AG04450 (cell line): ENCODE data around the gene CEP20. TPM values are rescaled to one million over a fixed set of nuclear protein-coding genes. Genes with fewer than 3 reads are reported as not detected.

ENCODE experiments used
- CTCF ChIA-PET: fragments of 300-600, 350-600 bp; formaldehyde crosslinking; extraction: SDS; loops from one replicate; lab custom pipeline; 2022; ENCODE audit warnings: antibody characterized with exemption, inconsistent platforms; lab: Charles Lee
- POLR2A ChIA-PET: fragments of 350-600 bp; formaldehyde crosslinking; extraction: SDS; loops from one replicate; lab custom pipeline; 2021; ENCODE audit warnings: antibody characterized with exemption, inconsistent platforms; lab: Yijun Ruan, JAX
- DNase-seq: peaks from one replicate; pipeline ENCODE4 v3.0.0-alpha.2; 2011; ENCODE audit warnings: low read depth, low spot score
- H3K27ac ChIP-seq: one replicate; pipeline ENCODE4 v1.5.1; 2012; ENCODE audit warnings: low read depth, low read length, control low read depth
- H3K27me3 ChIP-seq: one replicate; pipeline ENCODE4 v1.6.0; 2012; ENCODE audit warnings: low read length; ENCODE audit not compliant: control insufficient read depth, insufficient read depth
- H3K4me3 ChIP-seq: 2 replicates; pipeline ENCODE4 v1.5.1; 2011; ENCODE audit warnings: mild to moderate bottlenecking, low read depth, low read length, control low read depth
- H3K9me3 ChIP-seq: 2 replicates; pipeline ENCODE4 v1.5.1; 2012; ENCODE audit warnings: low read length; ENCODE audit not compliant: control insufficient read depth, insufficient read depth
- polyA plus RNA-seq: library from polyadenylated mRNA; depleted of rRNA; stranded (reverse); fragments of >200 nt; gene quantifications from 2 replicates; pipeline ENCODE4 v1.2.3, GENCODE V29; 2011
- TF ChIP-seq, protein P1 (sequence below): IDR thresholded peaks from 2 replicates; pipeline ENCODE4 v1.5.1; 2011; ENCODE audit warnings: low read depth, low read length, control low read depth, inconsistent platforms

CEP20 gene
- polyA plus RNA-seq, 1 experiment, result 49.3 TPM

DNA sequence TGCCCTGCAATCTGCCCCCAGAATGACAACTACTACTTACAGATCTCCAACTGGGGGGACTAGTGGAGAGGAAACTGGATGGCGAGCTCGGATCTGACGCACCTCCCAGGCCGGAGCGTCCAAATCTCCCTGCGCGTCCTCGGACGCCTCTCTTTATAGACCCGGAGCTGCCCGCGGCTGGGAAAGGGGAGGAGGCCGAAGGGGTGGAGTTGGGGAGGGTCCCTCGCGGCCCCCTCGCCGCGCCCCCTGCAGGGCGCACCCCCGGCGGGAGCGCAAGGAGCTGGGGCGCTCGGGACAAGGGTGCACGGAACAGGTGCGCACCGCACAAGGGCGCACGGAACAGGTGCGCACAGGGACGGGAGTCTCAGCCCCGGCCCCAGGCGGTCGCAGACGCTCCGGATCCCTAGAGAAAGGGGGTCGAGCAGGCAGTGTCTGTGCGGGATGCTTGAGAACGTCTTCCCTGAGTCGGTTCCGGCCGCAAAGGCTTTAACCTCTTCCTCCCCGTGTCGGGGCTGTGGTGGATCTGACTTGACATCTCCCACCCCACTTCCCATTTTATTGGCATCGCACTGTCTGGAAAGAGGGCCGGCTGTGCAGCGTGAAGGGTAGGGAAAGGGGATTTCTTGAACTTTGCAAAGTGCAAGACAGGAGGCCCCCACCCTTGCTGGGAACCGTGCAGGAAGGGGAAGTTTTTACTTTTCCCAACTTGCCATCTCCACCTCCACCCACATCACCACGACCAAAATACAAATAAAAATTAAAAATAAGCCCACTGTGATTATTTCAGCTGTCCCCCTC, 31.3 kb downstream of the CEP20 start, which contains the start of gene MYH11:
Gene MYH11 (minus strand): TSS at position 128 of the 798 bp plus-strand sequence. CDS start 18,776 bp downstream, outside the sequence.
- POLR2A ChIA-PET, result interaction anchor here (0.6 kb wide), 1 partner anchor 148 kb away, joined by 5 read pairs; no protein-coding TSS in a partner anchor
- CTCF ChIA-PET, result interaction anchor here (4.0 kb wide), 1 partner anchor 17 kb away, joined by 27 read pairs; no protein-coding TSS in a partner anchor
- peaks cover 40% of the 10 kb centered on the region for H3K27me3 ChIP-seq
- peak within 1 kb of the TSS; percentile 56 for H3K4me3 ChIP-seq
- TF ChIP-seq, protein P1, sequence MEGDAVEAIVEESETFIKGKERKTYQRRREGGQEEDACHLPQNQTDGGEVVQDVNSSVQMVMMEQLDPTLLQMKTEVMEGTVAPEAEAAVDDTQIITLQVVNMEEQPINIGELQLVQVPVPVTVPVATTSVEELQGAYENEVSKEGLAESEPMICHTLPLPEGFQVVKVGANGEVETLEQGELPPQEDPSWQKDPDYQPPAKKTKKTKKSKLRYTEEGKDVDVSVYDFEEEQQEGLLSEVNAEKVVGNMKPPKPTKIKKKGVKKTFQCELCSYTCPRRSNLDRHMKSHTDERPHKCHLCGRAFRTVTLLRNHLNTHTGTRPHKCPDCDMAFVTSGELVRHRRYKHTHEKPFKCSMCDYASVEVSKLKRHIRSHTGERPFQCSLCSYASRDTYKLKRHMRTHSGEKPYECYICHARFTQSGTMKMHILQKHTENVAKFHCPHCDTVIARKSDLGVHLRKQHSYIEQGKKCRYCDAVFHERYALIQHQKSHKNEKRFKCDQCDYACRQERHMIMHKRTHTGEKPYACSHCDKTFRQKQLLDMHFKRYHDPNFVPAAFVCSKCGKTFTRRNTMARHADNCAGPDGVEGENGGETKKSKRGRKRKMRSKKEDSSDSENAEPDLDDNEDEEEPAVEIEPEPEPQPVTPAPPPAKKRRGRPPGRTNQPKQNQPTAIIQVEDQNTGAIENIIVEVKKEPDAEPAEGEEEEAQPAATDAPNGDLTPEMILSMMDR, result no peak
- H3K27ac ChIP-seq, result no peak within 1 kb of the TSS
- H3K9me3 ChIP-seq, result no peaks in the 10 kb centered on the region
- DNase-seq, result no peak

DNA sequence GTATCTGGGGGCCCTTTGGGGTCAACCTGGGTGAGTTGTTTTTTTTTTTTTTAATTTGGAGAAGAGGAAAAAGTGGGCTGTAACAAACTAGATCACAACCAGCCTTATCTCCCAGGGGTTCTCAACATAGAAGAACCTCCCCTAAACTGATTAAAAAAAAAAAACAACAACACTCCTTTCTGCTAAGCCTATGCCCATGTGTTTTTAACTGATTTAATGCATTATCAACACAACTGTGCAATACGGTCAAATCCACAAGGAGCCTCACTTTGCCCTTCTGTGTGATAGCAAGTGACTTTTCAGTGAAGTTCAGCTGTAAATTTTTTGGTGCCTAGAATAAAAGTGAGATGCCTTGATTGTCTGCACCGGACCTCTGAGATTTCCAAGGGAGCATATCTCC, 32.2 kb downstream of the CEP20 start:
- Histone ChIP-seq H3K27me3 (peaks cover 44% of the 10 kb centered on the region), H3K27ac (no peak overlapping the region), H3K9me3 (no peaks in the 10 kb centered on the region), H3K4me3 (no peak overlapping the region)
- TF ChIP-seq, protein P1, result no peak
- DNase-seq, result no peak
- POLR2A ChIA-PET, result no interaction called here
- CTCF ChIA-PET, result no interaction called here

DNA sequence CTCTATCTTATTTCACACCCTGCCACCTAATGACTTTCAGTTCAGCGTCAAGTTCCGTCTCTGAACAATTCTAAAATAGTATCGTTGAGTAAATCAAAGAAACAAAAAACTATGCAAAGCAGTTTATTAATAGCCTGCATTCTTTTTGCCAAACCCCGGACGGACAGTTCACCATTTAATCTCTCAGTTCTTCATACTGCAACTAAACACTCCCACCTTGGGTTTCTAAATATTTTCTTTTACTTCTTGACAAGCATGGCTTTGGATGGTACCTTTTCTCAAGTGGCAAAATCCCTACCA, 32.7 kb downstream of the CEP20 start:
- CTCF ChIA-PET, result interaction anchor here (1.1 kb wide), 1 partner anchor 19 kb away, joined by 3 read pairs; no protein-coding TSS in a partner anchor

DNA sequence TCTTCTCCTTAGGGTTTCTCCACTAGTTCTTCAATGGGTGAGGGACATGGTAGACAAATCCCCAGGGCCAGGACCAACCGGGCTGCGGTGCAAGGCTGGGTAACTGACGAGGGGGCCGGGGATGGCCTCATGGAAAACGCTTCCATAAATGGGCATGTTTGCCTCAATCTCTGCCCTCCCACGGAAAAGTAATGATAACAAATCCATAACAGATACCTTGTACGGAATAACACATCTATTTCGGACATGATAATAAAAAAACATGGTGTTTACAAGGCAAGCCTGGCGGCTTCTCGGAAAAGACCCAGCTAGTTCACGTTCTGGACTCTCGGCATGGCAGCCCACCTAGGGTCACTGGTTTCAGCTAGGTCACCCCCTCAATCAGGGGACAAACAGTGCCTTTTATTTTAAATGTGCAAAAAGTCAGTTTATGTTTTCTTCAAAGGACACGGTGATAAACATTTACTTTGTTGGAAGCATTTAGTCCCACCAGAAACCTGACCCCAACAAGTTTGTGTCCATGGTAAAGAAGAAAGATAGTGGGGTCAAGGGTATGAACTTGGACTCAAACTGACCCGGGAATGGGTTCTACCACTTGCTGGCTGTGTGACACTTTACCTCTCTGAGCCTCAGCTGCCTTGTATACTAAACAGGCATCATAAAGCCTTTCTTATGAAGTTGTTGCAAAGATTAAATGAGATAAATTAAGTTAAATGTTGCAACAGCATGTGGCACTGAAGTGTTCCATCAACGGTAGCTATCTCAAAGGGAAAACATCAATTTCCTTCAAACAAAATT, 33.3 kb downstream of the CEP20 start:
- Histone ChIP-seq H3K9me3 (no peaks in the 10 kb centered on the region), H3K27ac (no peak overlapping the region), H3K4me3 (no peak overlapping the region), H3K27me3 (peaks cover 45% of the 10 kb centered on the region)
- ChIA-PET POLR2A (no interaction called here), CTCF (interaction anchor here (1.1 to 1.7 kb wide), 2 partner anchors 19 kb away, joined by 3 to 7 read pairs; no protein-coding TSS in a partner anchor)
- DNase-seq, result no peak
- TF ChIP-seq, protein P1, result no peak

More for the DNA sequence above, 32.7 kb downstream of the CEP20 start:
- no peak overlapping the region for H3K4me3 ChIP-seq
- POLR2A ChIA-PET, result no interaction called here
- TF ChIP-seq, protein P1, result no peak
- no peaks in the 10 kb centered on the region for H3K9me3 ChIP-seq
- no peak for DNase-seq
- peaks cover 45% of the 10 kb centered on the region for H3K27me3 ChIP-seq
- no peak overlapping the region for H3K27ac ChIP-seq

DNA sequence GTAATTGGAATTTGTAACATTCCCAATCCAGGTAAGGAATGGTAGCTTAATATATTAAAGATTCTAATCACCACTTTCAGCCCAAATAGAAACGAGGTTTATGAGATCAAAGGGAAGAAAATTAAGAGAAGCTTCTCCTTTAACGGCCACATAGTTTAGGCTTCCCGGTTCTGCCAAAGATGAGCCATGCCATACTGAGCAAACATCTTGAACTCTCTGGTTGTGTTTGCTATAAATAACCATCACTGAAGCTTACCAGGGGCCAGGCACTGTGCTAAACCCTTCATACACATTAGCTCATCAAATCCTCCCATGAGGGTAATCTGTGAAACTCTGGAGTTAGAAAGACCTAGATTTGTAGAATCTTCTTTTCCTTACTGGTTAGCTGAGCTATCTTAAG, 34.3 kb downstream of the CEP20 start:
- no peak for DNase-seq
- Histone ChIP-seq H3K27me3 (peaks cover 48% of the 10 kb centered on the region), H3K9me3 (no peaks in the 10 kb centered on the region), H3K27ac (no peak overlapping the region), H3K4me3 (no peak overlapping the region)
- TF ChIP-seq, protein P1, result no peak
- CTCF ChIA-PET, result interaction anchor here (1.7 kb wide), 1 partner anchor 20 kb away, joined by 7 read pairs; no protein-coding TSS in a partner anchor
- POLR2A ChIA-PET, result no interaction called here
